Parietal lobe (tissue), 2 donors: ENCODE measurements around the gene KLHL10. TPM values are rescaled to one million over a fixed set of nuclear protein-coding genes. Genes with fewer than 3 reads are reported as not detected.

Experiments used
- small RNA-seq: library from RNA; depleted of rRNA; stranded (forward); fragments of <200 nt; gene quantifications from one replicate; pipeline ENCODE3, GENCODE V24; 2014; ENCODE audit warnings: low replicate concordance
- total RNA-seq: library from RNA; depleted of rRNA; stranded (reverse); fragments of >200 nt; gene quantifications from one replicate; pipeline ENCODE4 v1.2.3, GENCODE V29; 2014

The KLHL10 gene
- not detected for total RNA-seq

DNA sequence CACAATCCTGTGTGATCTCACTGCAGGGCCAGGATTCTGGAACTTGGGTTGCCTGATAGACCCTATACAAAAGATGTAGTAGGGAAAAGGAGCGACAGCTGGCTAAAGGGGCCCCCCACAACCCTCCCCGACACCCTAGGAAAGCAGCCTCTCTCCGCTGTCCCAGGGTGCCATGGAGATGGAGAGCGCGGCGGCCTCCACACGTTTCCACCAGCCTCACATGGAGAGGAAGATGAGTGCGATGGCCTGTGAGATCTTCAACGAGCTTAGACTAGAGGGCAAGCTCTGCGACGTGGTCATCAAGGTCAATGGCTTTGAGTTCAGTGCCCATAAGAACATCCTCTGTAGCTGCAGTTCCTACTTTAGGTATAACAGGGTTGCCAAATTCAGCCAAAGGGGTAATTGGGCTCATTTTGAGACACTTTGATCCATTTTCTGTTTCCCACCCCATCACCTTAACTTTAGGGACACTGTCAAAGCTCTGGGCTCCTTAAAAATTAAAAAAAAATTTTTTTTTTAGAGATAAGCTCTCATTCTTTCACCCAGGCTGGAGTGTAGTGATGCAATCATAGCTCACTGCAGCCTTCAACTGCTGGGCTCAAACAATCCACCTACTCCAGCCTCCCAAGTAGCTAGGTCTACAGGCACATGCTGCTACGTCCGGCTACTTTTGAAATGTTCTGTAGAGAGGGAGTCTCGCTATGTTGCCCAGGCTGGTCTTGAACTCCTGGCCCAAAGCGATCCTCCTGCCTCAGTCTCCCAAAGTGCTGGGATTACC lies at the start of gene KLHL10:
KLHL10 (plus strand) TSS at position 65 of the 778 bp plus-strand sequence; CDS start at position 173, 108 bp downstream.

DNA sequence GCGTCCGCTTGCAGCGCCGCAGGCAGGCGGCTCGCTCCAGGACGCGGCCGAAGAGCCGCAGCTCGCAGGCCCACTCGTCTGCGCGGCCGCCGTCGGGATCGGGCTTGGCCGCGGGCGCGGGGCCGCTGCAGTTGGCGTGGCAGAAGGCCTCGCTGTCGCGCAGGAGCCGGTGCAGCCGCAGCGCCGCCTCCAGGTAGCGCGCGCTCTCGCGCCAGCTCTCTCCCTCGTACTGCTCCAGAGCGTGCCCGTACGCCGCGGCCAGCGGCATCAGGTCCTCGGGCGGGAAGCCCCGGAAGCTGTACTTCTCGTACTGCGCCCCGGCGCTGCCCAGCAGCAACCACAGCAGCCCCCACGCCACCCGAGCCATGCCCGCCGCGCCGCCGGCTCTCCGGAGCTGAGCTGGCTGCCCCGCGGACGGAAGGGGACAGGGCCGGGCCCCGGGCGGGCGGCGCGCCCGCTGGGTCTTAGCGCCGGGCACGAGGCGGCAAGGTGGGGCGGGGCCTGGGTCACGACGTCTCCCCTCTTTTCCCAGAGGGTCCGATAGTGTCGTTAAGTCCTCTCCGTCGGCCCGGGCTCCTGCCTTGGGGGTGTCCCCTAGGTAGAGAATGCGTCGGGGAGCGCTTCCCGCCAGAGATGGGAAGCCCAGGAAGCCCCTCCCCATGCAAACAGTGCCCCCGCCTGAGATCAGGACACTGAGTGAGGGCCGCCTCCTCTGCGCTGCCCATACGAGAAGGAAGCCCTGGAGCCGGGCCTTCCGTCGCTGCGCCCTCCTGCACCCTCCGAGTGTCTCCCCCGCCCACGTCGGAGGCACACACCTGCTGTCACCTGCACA lies 25.9 kb upstream of the KLHL10 start, which contains the start of gene P3H4:
P3H4 (minus strand) TSS at position 401 of the 832 bp plus-strand sequence; CDS start at position 367, 34 bp downstream.

GRCh38 chr17:41812381-41813151 lies 25.1 kb upstream of the KLHL10 start, which contains the start of gene FKBP10:
Gene FKBP10, plus strand, starts transcription at chr17:41813004. Its CDS starts 31 bp downstream, at chr17:41813035.

DNA sequence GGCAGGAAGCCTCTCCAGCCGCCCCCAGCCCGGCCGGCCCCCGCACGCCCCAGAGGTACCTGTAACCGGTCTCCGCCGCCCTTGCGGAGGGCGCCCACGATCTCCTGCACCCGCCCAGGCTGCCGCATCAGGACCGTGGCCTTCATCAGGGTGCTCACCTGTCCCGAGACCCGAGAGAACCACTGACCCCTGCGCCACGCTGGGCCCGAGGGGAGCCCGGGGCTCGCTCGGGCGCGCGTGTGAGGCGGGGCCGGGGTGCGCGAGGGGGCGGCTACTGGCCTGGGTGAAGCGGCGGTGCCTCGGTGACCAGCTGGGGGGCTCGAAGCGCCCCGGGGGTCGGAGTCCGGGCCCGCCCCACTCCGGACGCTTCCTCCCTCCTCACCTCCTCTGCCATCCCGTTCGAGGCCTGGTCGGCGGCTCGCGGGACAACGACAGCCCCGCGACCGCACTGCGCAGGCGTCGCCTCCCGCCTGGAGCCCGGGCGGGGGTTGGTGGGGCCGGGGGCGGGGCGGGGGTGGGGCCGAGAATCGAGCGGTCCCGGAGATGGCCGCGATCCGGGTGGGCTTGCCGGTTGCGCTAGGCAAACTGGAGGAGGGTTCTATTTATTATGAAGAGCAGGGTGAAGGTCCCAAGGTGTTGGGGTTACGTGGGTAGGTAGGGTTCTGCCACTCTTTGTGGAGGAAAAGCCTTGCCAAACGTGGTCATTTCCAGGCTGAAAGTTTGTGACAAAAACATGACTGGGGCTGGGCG lies 1.6 kb upstream of the KLHL10 start, which contains the start of gene NT5C3B:
NT5C3B (minus strand) TSS at position 433 of the 750 bp plus-strand sequence; CDS start at position 394, 39 bp downstream.

GRCh38 chr17:41864836-41865595 lies 27.4 kb downstream of the KLHL10 start, which contains the start of gene KLHL11:
Gene KLHL11, minus strand, starts transcription at chr17:41865423. Its CDS starts 53 bp downstream, at chr17:41865370.

Small RNA genes lying within 50 kb of the gene (small RNA-seq; reads per million reads assigned to genes)
- gene AC125257.2: not detected

Other genes starting within 250 kb of the KLHL10 start
- not detected for gene KRT16, start 225.1 kb upstream of the KLHL10 start, total RNA-seq
- gene KRT17, start 213.2 kb upstream of the KLHL10 start, total RNA-seq: not detected
- 110 TPM for gene EIF1, start 148.9 kb upstream of the KLHL10 start, total RNA-seq
- gene GAST, start 125.5 kb upstream of the KLHL10 start, total RNA-seq: not detected
- gene HAP1, start 103.2 kb upstream of the KLHL10 start, total RNA-seq: 0.31 TPM
- gene JUP, start 51.1 kb upstream of the KLHL10 start, total RNA-seq: 65.7 TPM
- gene P3H4, start 25.9 kb upstream of the KLHL10 start, total RNA-seq: 12.8 TPM
- gene FKBP10, start 24.8 kb upstream of the KLHL10 start, total RNA-seq: 12.5 TPM
- 93.0 TPM for gene NT5C3B, start 1.6 kb upstream of the KLHL10 start, total RNA-seq
- 69.5 TPM for gene KLHL11, start 27.6 kb downstream of the KLHL10 start, total RNA-seq
- 131 TPM for gene ACLY, start 81.1 kb downstream of the KLHL10 start, total RNA-seq
- gene ODAD4, start 92.8 kb downstream of the KLHL10 start, total RNA-seq: 3.1 TPM
- 40.7 TPM for gene CNP, start 129.0 kb downstream of the KLHL10 start, total RNA-seq
- 92.3 TPM for gene DNAJC7, start 179.6 kb downstream of the KLHL10 start, total RNA-seq
- gene NKIRAS2, start 182.3 kb downstream of the KLHL10 start, total RNA-seq: 36.6 TPM
- gene C17orf113, start 212.8 kb downstream of the KLHL10 start, total RNA-seq: 4.7 TPM